Stimulated activated CD8-positive, alpha-beta memory T cell treated with anti-CD3 and anti-CD28 coated beads, Interleukin-4, amount 100 ng/mL, for 48 hours (primary cell): Measurements from ENCODE around the gene FANCD2OS.
"Not testable (repeated sequence)": the region's sequence is repeated elsewhere in the genome, so short reads cannot be mapped to it uniquely, and the experiment has no call there.

Experiments
- DNase-seq: peaks from one replicate; pipeline ENCODE4 v3.0.0-alpha.2; 2020

The FANCD2OS gene

DNA sequence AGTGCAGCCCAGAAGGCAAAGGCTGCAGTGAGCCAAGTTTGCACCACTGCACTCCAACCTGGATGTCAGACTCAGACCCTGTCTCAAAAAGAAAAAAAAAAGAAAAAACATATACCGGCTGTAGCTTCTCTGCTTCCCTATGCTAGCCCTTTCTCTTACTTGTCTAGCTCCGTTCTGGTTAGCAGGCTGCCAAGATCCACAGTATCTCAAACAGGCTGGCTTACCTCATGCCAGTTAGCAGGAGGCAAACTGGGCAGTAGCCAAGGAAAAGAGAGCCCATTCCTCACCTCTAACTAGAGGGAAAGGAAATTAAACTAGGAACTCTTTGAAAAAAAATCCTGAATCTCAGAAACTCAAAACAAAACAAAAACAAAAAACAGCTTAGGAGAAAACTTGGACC is 16.7 kb downstream of the FANCD2OS start:
- DNase-seq = not testable (repeated sequence)

DNA sequence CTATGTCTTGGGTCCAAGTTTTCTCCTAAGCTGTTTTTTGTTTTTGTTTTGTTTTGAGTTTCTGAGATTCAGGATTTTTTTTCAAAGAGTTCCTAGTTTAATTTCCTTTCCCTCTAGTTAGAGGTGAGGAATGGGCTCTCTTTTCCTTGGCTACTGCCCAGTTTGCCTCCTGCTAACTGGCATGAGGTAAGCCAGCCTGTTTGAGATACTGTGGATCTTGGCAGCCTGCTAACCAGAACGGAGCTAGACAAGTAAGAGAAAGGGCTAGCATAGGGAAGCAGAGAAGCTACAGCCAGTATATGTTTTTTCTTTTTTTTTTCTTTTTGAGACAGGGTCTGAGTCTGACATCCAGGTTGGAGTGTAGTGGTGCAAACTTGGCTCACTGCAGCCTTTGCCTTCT is 17.3 kb downstream of the FANCD2OS start:
- not testable (repeated sequence) for DNase-seq

DNA sequence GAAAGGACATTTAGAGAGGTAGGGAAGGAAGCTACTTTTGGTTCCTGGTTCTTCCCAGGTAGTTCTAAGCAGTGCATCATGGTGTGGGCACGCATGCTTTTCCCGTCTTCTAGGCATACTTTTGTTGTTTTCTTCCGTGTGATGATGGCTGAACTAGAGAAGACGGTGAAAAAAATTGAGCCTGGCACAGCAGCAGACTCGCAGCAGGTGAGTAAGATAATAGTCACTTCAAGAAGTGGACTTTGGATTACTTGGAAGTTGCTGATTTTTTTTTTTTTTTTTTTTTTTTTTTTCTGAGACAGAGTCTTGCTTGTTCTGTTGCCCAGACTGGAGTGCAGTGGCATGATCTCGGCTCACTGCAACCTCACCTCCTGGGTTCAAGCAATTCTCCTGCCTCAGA is 17.9 kb downstream of the FANCD2OS start:
- DNase-seq = no peak

DNA sequence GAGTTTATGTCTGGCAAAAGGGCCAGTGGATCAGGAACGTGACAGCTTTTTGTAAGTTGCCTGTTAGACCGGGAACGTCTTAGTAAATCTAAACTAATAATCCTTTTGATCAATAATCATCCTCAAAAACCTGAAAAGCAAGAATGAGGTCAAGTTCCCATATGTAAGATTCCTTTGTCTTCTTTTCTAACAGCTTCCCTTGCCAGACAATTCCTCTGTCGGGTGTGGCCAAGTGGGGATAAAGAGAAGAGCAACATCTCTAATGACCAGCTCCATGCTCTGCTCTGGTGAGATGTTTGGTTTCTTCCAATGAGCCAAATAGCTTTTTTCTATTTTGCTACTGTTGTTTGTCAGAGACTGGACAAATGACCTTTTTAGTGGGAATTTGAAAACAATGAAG is 19.8 kb downstream of the FANCD2OS start:
- DNase-seq = no peak

DNA sequence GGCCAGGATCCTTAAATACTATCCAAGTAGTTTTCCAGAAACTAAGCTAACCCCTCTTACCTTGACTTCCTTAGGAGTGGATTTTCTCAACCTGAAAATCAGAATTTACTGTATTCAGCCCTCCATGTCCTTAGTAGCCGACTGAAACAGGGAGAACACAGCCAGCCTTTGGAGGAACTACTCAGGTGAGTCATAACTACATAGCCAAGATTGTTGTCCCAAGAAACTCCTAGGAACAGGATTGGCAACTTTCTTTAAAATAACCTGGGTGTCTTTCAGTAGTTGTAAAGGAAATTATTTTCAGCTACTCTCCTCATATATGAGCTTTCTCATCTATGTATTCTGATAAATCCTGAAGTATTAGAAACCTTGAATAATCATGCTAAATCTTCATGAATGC is 22.3 kb downstream of the FANCD2OS start:
- no peak for DNase-seq

DNA sequence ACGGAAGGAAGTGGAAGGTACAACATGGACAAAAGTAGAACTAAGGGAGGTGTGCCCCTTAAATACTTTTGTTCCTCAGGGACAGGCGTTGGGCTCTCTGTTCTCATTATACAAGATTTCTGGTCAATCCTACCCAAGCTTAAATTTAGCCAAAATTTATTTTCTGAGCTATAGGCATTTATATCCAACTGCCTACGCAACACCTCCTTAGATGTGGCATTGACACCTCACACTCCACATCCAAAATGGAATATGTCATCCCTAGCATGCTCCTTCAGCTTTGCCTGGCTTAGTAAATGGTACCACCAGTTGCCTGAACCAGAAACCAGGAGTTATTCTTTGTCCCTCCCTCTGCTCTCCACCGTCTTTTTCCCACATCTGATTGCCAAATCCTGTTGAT is 26.2 kb downstream of the FANCD2OS start:
- DNase-seq = no peak

DNA sequence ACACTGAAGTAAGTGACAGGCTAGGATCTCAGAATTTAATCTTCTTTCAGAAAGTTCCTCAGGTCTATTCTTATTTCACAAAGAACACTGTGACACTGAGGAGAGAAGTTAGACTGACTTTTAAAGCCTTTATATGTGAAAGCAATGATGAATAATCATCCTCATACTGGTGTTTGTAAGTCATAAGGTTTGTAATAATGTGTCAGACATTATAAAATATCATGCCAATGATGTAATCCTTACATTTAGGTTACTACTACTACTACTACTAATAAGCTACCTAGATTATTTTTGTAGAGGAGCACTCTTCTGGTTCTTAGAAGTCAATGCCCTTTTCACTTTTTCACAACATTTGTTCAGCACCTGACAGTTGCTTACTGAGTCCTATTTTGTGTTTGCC is 33.4 kb downstream of the FANCD2OS start:
- no peak for DNase-seq

DNA sequence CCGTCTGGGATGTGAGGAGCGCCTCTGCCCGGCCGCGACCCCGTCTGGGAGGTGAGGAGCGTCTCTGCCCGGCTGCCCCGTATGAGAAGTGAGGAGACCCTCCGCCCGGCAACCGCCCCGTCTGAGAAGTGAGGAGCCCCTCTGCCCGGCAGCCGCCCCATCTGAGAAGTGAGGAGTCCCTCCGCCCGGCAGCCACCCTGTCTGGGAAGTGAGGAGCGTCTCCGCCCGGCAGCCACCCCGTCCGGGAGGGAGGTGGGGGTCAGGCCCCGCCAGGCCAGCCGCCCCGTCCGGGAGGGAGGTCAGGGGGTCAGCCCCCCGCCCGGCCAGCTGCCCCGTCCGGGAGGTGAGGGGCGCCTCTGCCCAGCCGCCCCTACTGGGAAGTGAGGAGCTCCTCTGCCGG is 38.0 kb downstream of the FANCD2OS start:
- DNase-seq = not testable (repeated sequence)

DNA sequence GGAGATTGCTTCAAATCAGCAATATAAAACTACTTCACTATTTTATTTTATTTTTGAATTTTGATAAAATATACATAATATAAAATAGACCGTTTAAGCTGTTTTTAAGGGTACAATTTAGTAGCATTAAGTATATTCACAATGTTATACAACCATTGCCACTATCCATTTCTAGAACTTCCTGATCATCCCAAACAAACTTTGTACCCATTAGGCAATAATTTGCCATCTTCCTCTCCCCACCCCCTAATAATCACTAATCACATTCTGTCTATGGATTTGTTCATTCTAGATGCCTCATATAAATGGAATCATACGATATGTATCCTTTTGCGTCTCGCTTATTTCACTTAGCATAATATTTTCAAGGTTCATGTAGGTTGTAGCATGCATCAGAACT is 53.0 kb downstream of the FANCD2OS start:
- no peak for DNase-seq
